ENCODE data around the gene RARG. TPM values are rescaled to one million over a fixed set of nuclear protein-coding genes. Genes with fewer than 3 reads are reported as not detected.

RARG gene
- total RNA-seq, 1 donor from 2014 or later = 10.1 TPM

DNA sequence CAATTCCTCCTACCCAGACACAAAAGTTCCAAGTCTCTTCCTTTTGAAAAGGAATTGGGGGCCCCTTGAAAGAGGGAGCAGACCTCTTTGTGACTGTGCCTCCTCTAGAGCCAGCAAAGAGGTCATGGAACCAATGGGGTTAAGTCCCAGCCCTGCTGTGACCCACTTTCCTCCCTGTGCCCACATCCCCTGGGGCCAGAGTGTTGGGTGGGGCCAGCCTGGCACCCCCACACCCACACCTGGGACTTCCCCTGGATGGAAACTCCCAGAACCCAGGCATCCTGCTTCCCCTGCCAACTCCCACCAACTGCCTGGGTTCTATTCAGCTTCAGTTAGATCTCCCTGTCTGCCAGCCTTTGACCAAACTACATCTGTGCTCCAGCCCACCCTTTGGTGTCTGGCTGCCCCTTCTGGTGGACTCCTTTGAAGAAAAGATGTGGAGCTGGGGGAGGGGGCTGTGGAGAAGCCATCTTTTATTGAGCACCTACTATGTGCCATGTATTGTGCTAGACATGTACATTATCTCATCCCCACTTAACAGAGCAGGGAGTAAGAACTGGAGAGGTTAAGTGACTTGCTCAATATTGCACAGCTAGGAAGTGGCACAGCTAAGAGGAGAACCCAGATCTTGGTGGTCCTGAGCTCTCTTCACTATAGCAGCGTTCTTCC lies 4.6 kb upstream of the RARG start:
- DNase-seq (ENCODE audit: low read depth) = no peak
- Mint-ChIP-seq H3K4me3 (ENCODE audit: unreplicated experiment) (no peak overlapping the region), H3K9me3 (ENCODE audit: unreplicated experiment) (no peaks in the 10 kb centered on the region), H3K36me3 (ENCODE audit: low read depth, unreplicated experiment) (no peaks in the 10 kb centered on the region), H3K27me3 (ENCODE audit: low read depth, unreplicated experiment) (peaks cover 15% of the 10 kb centered on the region), H3K4me1 (ENCODE audit: low read depth, unreplicated experiment) (peaks cover 22% of the 10 kb centered on the region), H3K27ac (ENCODE audit: unreplicated experiment) (no peak overlapping the region)
- no peaks in the 10 kb centered on the region for H3K9me3 ChIP-seq (ENCODE audit: insufficient read depth, low read depth, low read length)
- peaks cover 16% of the 10 kb centered on the region for H3K27me3 ChIP-seq (ENCODE audit: insufficient read depth, low read length)
- no peaks in the 10 kb centered on the region for H4K20me1 ChIP-seq (ENCODE audit: insufficient read depth, low read length)
- TF ChIP-seq EZH2 (IDR thresholded peaks at IDR 0.05; ENCODE audit: insufficient read depth, low read length) (no peak), CTCF (IDR thresholded peaks at IDR 0.05; ENCODE audit: insufficient read depth, low read depth, low read length) (no peak)
- no peak overlapping the region for H3K27ac ChIP-seq (ENCODE audit: low read depth, low read length)
- H3K4me2 ChIP-seq (ENCODE audit: low read length) = no peak overlapping the region
- no peaks in the 10 kb centered on the region for H3K36me3 ChIP-seq (ENCODE audit: insufficient read depth, low read length)
- H3K79me2 ChIP-seq (ENCODE audit: insufficient read depth, low read length) = no peaks in the 10 kb centered on the region
- H3K4me3 ChIP-seq (ENCODE audit: insufficient read depth, low read depth, low read length) = no peak overlapping the region
- H3K4me1 ChIP-seq (ENCODE audit: insufficient read depth, low read length) = peaks cover 15% of the 10 kb centered on the region
- FAIRE-seq = no peak
- no peak overlapping the region for H3K9ac ChIP-seq (ENCODE audit: low read length)
- H2AFZ ChIP-seq (ENCODE audit: low read depth, low read length) = no peak overlapping the region

DNA sequence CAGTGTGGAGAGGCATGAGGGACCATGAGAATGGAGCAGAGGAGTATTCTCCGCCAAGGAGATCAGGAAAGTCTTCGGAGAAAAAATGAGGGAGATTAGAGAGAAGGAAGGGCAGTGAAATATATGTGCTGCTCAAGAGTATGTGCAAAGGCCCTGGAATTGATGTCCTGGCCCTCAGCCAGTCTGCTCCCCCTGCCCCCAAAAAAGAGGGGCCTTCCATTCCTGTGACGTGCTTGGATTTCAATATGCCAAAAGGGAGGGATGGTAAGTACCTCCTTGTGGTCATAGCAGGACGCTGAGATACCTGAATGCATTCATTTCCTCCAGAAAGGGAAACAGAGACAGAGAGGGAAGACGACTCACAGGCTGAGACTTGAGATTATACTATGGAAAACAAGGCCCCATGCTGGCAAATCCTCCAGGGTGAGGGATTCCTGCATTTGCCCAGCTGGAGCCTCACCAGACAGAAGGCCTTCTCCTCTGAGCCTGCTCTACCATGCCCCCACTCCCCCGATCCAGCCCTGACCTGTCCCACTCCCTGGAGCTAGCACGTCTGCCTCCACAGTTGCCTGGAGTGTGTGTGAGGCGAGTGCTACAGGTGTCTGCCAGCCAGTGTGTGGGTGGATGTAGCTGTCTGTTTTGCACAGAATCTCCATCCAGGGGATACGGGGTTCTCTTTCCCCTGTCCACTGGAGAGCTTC lies 3.9 kb upstream of the RARG start:
- Histone ChIP-seq H3K27ac (ENCODE audit: low read depth, low read length) (no peak overlapping the region), H3K27me3 (ENCODE audit: insufficient read depth, low read length) (peaks cover 16% of the 10 kb centered on the region), H3K4me2 (ENCODE audit: low read length) (no peak overlapping the region), H2AFZ (ENCODE audit: low read depth, low read length) (no peak overlapping the region), H3K36me3 (ENCODE audit: insufficient read depth, low read length) (no peaks in the 10 kb centered on the region), H3K9me3 (ENCODE audit: insufficient read depth, low read depth, low read length) (no peaks in the 10 kb centered on the region), H4K20me1 (ENCODE audit: insufficient read depth, low read length) (no peaks in the 10 kb centered on the region), H3K9ac (ENCODE audit: low read length) (no peak overlapping the region), H3K4me1 (ENCODE audit: insufficient read depth, low read length) (peaks cover 21% of the 10 kb centered on the region), H3K4me3 (ENCODE audit: insufficient read depth, low read depth, low read length) (no peak overlapping the region), H3K79me2 (ENCODE audit: insufficient read depth, low read length) (no peaks in the 10 kb centered on the region)
- TF ChIP-seq EZH2 (IDR thresholded peaks at IDR 0.05; ENCODE audit: insufficient read depth, low read length) = no peak
- TF ChIP-seq CTCF (IDR thresholded peaks at IDR 0.05; ENCODE audit: insufficient read depth, low read depth, low read length) = no peak
- Mint-ChIP-seq H3K27me3 (ENCODE audit: low read depth, unreplicated experiment) (peaks cover 11% of the 10 kb centered on the region), H3K4me1 (ENCODE audit: low read depth, unreplicated experiment) (peaks cover 21% of the 10 kb centered on the region), H3K36me3 (ENCODE audit: low read depth, unreplicated experiment) (no peaks in the 10 kb centered on the region), H3K27ac (ENCODE audit: unreplicated experiment) (peak overlapping the region; percentile 47), H3K4me3 (ENCODE audit: unreplicated experiment) (no peak overlapping the region), H3K9me3 (ENCODE audit: unreplicated experiment) (no peaks in the 10 kb centered on the region)
- FAIRE-seq (no peak), DNase-seq (ENCODE audit: low read depth) (no peak)

DNA sequence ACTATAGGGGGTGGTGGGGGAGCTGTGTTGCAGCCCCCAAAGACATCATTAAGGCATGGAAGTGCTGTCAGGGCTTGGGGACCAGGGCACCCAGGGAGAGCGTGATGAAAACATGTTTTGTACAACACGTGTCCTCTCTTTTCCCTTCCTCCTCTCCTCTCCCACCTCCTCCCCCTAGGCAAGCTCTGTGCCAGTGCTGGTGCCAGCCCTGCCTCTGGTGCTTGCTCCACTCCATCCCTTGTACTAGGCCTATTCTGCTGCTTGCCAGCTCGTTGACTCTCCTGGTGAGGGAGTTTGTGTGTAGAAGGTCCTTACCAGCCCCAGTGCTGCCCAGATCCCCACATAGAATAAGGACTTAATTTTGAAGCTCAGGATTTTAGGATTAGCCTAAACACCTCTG lies 3.2 kb upstream of the RARG start:
- Histone ChIP-seq H3K27me3 (ENCODE audit: insufficient read depth, low read length) (peaks cover 16% of the 10 kb centered on the region), H3K27ac (ENCODE audit: low read depth, low read length) (no peak overlapping the region), H3K4me1 (ENCODE audit: insufficient read depth, low read length) (peaks cover 24% of the 10 kb centered on the region), H4K20me1 (ENCODE audit: insufficient read depth, low read length) (no peaks in the 10 kb centered on the region), H3K9ac (ENCODE audit: low read length) (no peak overlapping the region), H3K79me2 (ENCODE audit: insufficient read depth, low read length) (no peaks in the 10 kb centered on the region), H3K4me2 (ENCODE audit: low read length) (no peak overlapping the region), H3K9me3 (ENCODE audit: insufficient read depth, low read depth, low read length) (no peaks in the 10 kb centered on the region), H3K4me3 (ENCODE audit: insufficient read depth, low read depth, low read length) (no peak overlapping the region), H2AFZ (ENCODE audit: low read depth, low read length) (no peak overlapping the region), H3K36me3 (ENCODE audit: insufficient read depth, low read length) (no peaks in the 10 kb centered on the region)
- no peaks in the 10 kb centered on the region for H3K36me3 Mint-ChIP-seq (ENCODE audit: low read depth, unreplicated experiment)
- DNase-seq (ENCODE audit: low read depth) = no peak
- no peak overlapping the region for H3K4me3 Mint-ChIP-seq (ENCODE audit: unreplicated experiment)
- no peak overlapping the region for H3K27ac Mint-ChIP-seq (ENCODE audit: unreplicated experiment)
- FAIRE-seq = no peak
- peaks cover 21% of the 10 kb centered on the region for H3K4me1 Mint-ChIP-seq (ENCODE audit: low read depth, unreplicated experiment)
- TF ChIP-seq CTCF (IDR thresholded peaks at IDR 0.05; ENCODE audit: insufficient read depth, low read depth, low read length) = no peak
- TF ChIP-seq EZH2 (IDR thresholded peaks at IDR 0.05; ENCODE audit: insufficient read depth, low read length) = no peak
- H3K27me3 Mint-ChIP-seq (ENCODE audit: low read depth, unreplicated experiment) = peaks cover 8% of the 10 kb centered on the region
- no peaks in the 10 kb centered on the region for H3K9me3 Mint-ChIP-seq (ENCODE audit: unreplicated experiment)

Measured in astrocyte (in vitro differentiated cells and primary cell).